Endothelial cell of umbilical vein (primary cell): ENCODE data around the gene RBM38. TPM values are rescaled to one million over a fixed set of nuclear protein-coding genes. Genes with fewer than 3 reads are reported as not detected.

Experiments used
- BruUV-seq: library from RNA; stranded (reverse); fragments of 400-500 nt; replicated peaks from 2 replicates; lab custom pipeline; 2021; lab: Mats Ljungman, UMichigan
- CTCF ChIA-PET: fragments of 300-600, 350-600 bp; sonication (Branson Sonifier 250); formaldehyde crosslinking; loops from one replicate; lab custom pipeline; 2021; ENCODE audit warnings: antibody characterized with exemption, inconsistent platforms; lab: Charles Lee
- POLR2A ChIA-PET: fragments of 300-600, 350-600 bp; sonication (Branson Sonifier 250); formaldehyde crosslinking; loops from one replicate; lab custom pipeline; 2021; ENCODE audit warnings: antibody characterized with exemption, inconsistent platforms; lab: Charles Lee
- DNase-seq: peaks from one replicate; pipeline ENCODE4 v3.0.0-alpha.2; 2011; ENCODE audit warnings: low read depth, low spot score
- FAIRE-seq: peaks from 2 replicates; lab custom pipeline; 2011; peaks lifted over from hg19 to GRCh38; lab: Jason Lieb, UNC
- H2AFZ ChIP-seq: 2 replicates; pipeline ENCODE4 v1.6.0; 2012; ENCODE audit warnings: low read depth, low read length, control low read depth, inconsistent platforms
- H3K27ac ChIP-seq: 2 replicates; pipeline ENCODE4 v1.5.1; 2011; ENCODE audit warnings: low read depth, mild to moderate bottlenecking, control low read depth, low read length, moderate library complexity; ENCODE audit not compliant: insufficient read depth
- H3K27me3 ChIP-seq, 2 experiments: 2 replicates each; pipeline versions ENCODE4 v1.6.0 to v1.6.1; 2011; ENCODE audit warnings: low read length in 2 of 2, mixed read lengths in 1 of 2; ENCODE audit not compliant: control insufficient read depth in 2 of 2, insufficient read depth in 2 of 2
- H3K36me3 ChIP-seq, 2 experiments: 2 replicates in 1 of 2; 3 replicates in 1 of 2; pipeline ENCODE4 v1.5.1; 2011; ENCODE audit warnings: low read length in 2 of 2, mild to moderate bottlenecking in 1 of 2, moderate library complexity in 1 of 2; ENCODE audit not compliant: control insufficient read depth in 2 of 2, insufficient read depth in 2 of 2; ENCODE audit errors: extremely low read depth in 1 of 2
- H3K4me1 ChIP-seq: 3 replicates; pipeline ENCODE4 v1.5.1; 2011; ENCODE audit warnings: mild to moderate bottlenecking, low read length; ENCODE audit not compliant: control insufficient read depth, insufficient read depth; ENCODE audit errors: extremely low read depth
- H3K4me2 ChIP-seq: 2 replicates; pipeline ENCODE4 v1.6.1; 2011; ENCODE audit warnings: low read length, control low read depth, mixed read lengths; ENCODE audit not compliant: insufficient read depth
- H3K4me3 ChIP-seq, 3 experiments: fragments of 200-600 bp in 1 of 3; sonication (generic), shearing (Covaris generic) in 1 of 3; replicated peaks in 1 of 3; 2 replicates each; pipeline ENCODE4 v1.5.1; 2011 to 2016; ENCODE audit warnings: control low read depth in 3 of 3, low read length in 3 of 3, mild to moderate bottlenecking in 2 of 3, inconsistent platforms in 1 of 3, low read depth in 1 of 3, moderate library complexity in 1 of 3; ENCODE audit not compliant: insufficient read depth in 1 of 3
- H3K79me2 ChIP-seq: 2 replicates; pipeline ENCODE4 v1.6.0; 2012; ENCODE audit warnings: low read length, inconsistent platforms; ENCODE audit not compliant: control insufficient read depth, insufficient read depth
- H3K9ac ChIP-seq: replicated peaks from 2 replicates; pipeline ENCODE3; 2011; ENCODE audit warnings: low read length, control low read depth; ENCODE audit not compliant: insufficient read depth; ENCODE audit errors: extremely low read depth
- H3K9me1 ChIP-seq: replicated peaks from 3 replicates; pipeline ENCODE4 v1.6.0; 2011; ENCODE audit warnings: mild to moderate bottlenecking, low read length; ENCODE audit not compliant: control insufficient read depth, insufficient read depth; ENCODE audit errors: extremely low read depth
- H3K9me3 ChIP-seq: replicated peaks from 2 replicates; pipeline ENCODE4 v1.5.1; 2012; ENCODE audit warnings: low read length, inconsistent platforms; ENCODE audit not compliant: control insufficient read depth, insufficient read depth
- H4K20me1 ChIP-seq: replicated peaks from 2 replicates; pipeline ENCODE3; 2011; ENCODE audit warnings: mild to moderate bottlenecking, low read length; ENCODE audit not compliant: control insufficient read depth, insufficient read depth; ENCODE audit errors: extremely low read depth
- EZH2 ChIP-seq: IDR thresholded peaks from 2 replicates; pipeline ENCODE4 v1.6.1; 2012; ENCODE audit warnings: borderline replicate concordance, low read depth, mild to moderate bottlenecking, moderate library complexity, low read length, inconsistent platforms; ENCODE audit not compliant: severe bottlenecking
- FOS ChIP-seq: IDR thresholded peaks from 2 replicates; pipeline ENCODE4 v1.6.1; 2011; ENCODE audit warnings: mild to moderate bottlenecking, low read length, moderate library complexity, borderline replicate concordance; ENCODE audit not compliant: insufficient read depth
- GATA2 ChIP-seq: IDR thresholded peaks from 2 replicates; pipeline ENCODE4 v1.7.0; 2011; ENCODE audit warnings: low read depth, mild to moderate bottlenecking, moderate library complexity, mixed read lengths, low read length; ENCODE audit not compliant: insufficient read length, insufficient read depth
- JUN ChIP-seq: IDR thresholded peaks from 2 replicates; pipeline ENCODE4 v1.6.1; 2011; ENCODE audit warnings: borderline replicate concordance, low read depth; ENCODE audit not compliant: insufficient read length, insufficient read depth
- MYC ChIP-seq: IDR thresholded peaks from one replicate; pipeline ENCODE4 v1.6.1; 2011; ENCODE audit warnings: mild to moderate bottlenecking, low read depth, low read length
- POLR2A ChIP-seq: IDR thresholded peaks from 2 replicates; pipeline ENCODE4 v1.6.1; 2012; ENCODE audit warnings: low read depth, mild to moderate bottlenecking, control low read depth, low read length
- POLR2AphosphoS5 ChIP-seq: IDR thresholded peaks from 2 replicates; pipeline ENCODE4 v1.6.1; 2012; ENCODE audit warnings: low read depth, mild to moderate bottlenecking, control low read depth, low read length, moderate library complexity; ENCODE audit not compliant: insufficient read depth
- dilution Hi-C: fragments of 300-500 bp; cut with MboI; formaldehyde crosslinking; loops from one replicate; pipeline ENCODE4 v1.15.0; 2019; ENCODE audit warnings: low sequenced_read_pairs; ENCODE audit not compliant: extremely low pct_ligation_motif_present
- intact Hi-C: fragments of 100-400 bp; cut with micrococcal nuclease; formaldehyde crosslinking; loops from one replicate; pipeline ENCODE4 v1.10.0; 2022
- polyA plus RNA-seq, 4 experiments: library from polyadenylated mRNA; depleted of rRNA in 3 of 4; stranded (reverse) in 3 of 4; unstranded in 1 of 4; fragments of >200 nt; gene quantifications; 2 replicates each; pipeline versions ENCODE4 v1.2.1 to v1.2.3, GENCODE V29; 2011 to 2012; ENCODE audit warnings: missing spikeins in 1 of 4
- total RNA-seq: library from RNA; stranded (reverse); gene quantifications from 2 replicates; pipeline ENCODE4 v1.2.3, GENCODE V29; 2021
- TF ChIP-seq, protein P1 (sequence below): IDR thresholded peaks from 2 replicates; pipeline ENCODE4 v1.6.1; 2011; ENCODE audit not compliant: insufficient read depth, insufficient read length
- TF ChIP-seq, protein P2 (sequence below), 2 donors: IDR thresholded peaks; 1 replicate in 1 of 2; 2 replicates in 1 of 2; pipeline ENCODE4 v1.5.1; 2011; ENCODE audit warnings: low read length in 2 of 2, mild to moderate bottlenecking in 2 of 2, moderate library complexity in 2 of 2, control low read depth in 1 of 2, inconsistent platforms in 1 of 2, low read depth in 1 of 2; ENCODE audit not compliant: insufficient read depth in 1 of 2; ENCODE audit errors: extremely low read depth in 1 of 2

Gene RBM38
- total and polyA plus RNA-seq, 2 donors (not counting 3 experiments of a cell fraction or from before 2014, with no cell fraction given): 22.1 to 37.4 TPM

DNA sequence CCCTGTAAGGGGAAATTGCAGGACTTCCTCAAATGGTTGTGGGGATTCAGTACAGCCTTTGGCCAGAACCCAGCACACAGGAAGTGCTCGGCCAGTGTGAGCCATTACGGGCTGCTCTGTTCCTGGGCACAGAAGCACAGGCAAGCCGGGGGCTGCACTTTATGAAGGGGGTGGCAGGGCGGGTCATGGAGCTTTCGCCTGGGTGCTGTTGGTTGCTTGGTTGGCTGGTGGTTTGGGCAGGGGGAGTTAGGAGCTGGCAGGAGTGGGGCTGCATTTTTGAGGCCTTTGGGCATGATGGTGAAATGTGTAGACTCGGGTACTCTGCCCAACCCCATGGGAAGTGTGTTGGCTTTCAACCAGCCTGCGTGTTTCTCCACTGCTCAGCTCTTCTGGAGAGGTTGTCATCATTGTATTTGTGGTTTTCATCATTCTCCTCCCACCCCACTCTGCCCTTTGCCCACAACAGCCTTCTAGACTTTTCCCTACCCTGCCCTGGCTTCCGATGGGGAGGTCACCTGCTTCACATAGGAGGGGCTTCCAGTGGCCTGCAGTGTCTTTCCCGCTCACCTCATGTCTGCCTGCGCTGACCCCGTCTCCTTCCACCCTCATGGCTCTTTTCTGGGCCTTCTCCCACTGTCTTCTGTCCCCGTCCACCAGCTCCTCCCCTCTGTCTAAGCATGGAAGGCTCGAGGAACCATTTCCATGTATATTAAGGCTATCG is 16.1 kb upstream of the RBM38 start:
- Histone ChIP-seq H3K27me3 (no peaks in the 10 kb centered on the region), H4K20me1 (no peaks in the 10 kb centered on the region), H3K4me2 (no peak overlapping the region), H2AFZ (no peak overlapping the region), H3K9me1 (no peaks in the 10 kb centered on the region), H3K79me2 (no peaks in the 10 kb centered on the region), H3K9me3 (no peaks in the 10 kb centered on the region), H3K4me3 (no peak overlapping the region), H3K4me1 (no peaks in the 10 kb centered on the region), H3K27ac (no peak overlapping the region), H3K9ac (no peak overlapping the region), H3K36me3 (peaks cover 30 to 48% of the 10 kb centered on the region in 2 experiments)
- TF ChIP-seq POLR2AphosphoS5: no peak
- TF ChIP-seq GATA2: no peak
- no peak for TF ChIP-seq JUN
- no peak for TF ChIP-seq POLR2A
- TF ChIP-seq, protein P1, sequence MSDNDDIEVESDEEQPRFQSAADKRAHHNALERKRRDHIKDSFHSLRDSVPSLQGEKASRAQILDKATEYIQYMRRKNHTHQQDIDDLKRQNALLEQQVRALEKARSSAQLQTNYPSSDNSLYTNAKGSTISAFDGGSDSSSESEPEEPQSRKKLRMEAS: no peak
- no peak for TF ChIP-seq MYC
- TF ChIP-seq, protein P2, sequence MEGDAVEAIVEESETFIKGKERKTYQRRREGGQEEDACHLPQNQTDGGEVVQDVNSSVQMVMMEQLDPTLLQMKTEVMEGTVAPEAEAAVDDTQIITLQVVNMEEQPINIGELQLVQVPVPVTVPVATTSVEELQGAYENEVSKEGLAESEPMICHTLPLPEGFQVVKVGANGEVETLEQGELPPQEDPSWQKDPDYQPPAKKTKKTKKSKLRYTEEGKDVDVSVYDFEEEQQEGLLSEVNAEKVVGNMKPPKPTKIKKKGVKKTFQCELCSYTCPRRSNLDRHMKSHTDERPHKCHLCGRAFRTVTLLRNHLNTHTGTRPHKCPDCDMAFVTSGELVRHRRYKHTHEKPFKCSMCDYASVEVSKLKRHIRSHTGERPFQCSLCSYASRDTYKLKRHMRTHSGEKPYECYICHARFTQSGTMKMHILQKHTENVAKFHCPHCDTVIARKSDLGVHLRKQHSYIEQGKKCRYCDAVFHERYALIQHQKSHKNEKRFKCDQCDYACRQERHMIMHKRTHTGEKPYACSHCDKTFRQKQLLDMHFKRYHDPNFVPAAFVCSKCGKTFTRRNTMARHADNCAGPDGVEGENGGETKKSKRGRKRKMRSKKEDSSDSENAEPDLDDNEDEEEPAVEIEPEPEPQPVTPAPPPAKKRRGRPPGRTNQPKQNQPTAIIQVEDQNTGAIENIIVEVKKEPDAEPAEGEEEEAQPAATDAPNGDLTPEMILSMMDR (IDR thresholded peaks at IDR 0.05; ENCODE audit: extremely low read depth in 1 of 2, insufficient read depth in 1 of 2, low read depth in 1 of 2, low read length in 2 of 2): no peak
- TF ChIP-seq FOS: no peak
- no peak for TF ChIP-seq EZH2
- intact Hi-C loops (no loop called here), dilution Hi-C loops (no loop called here)
- POLR2A ChIA-PET: no interaction called here
- FAIRE-seq (no peak), DNase-seq (no peak)
- CTCF ChIA-PET: interaction anchor here (1.0 to 1.6 kb wide), 3 partner anchors 9 to 124 kb away, joined by 3 to 6 read pairs (median 4); no protein-coding TSS in a partner anchor
- no TSS peak for BruUV-seq
